ENCODE data around the gene EML3.
"Not testable (repeated sequence)": the region's sequence is repeated elsewhere in the genome, so short reads cannot be mapped to it uniquely, and the experiment has no call there.

The EML3 gene

GRCh38 chr11:62612366-62613290 lies at the start of gene EML3, which contains the start of gene ROM1:
Gene EML3, minus strand, starts transcription at chr11:62612775. Its CDS starts 318 bp downstream, at chr11:62612457.
Gene ROM1, plus strand, starts transcription at chr11:62613257. Its CDS starts 25 bp downstream, at chr11:62613282.
- in situ Hi-C loops (cut with HindIII; ENCODE audit: low sequenced_read_pairs), result no loop called here
- peak within 1 kb of the TSS; percentile 74 for H3K4me3 ChIP-seq (ENCODE audit: low read depth, low read length)
- peak; percentile 78 for TF ChIP-seq CTCF (IDR thresholded peaks at IDR 0.05; ENCODE audit: low read depth, low read length, missing control alignments)
- DNase-seq (ENCODE audit: low read depth), result peak; percentile 29

- in situ Hi-C loops (cut with HindIII; ENCODE audit: low sequenced_read_pairs), result no loop called here
- no peak for DNase-seq (ENCODE audit: low read depth)
- H3K4me3 ChIP-seq (ENCODE audit: low read depth, low read length), result no peak overlapping the region
- TF ChIP-seq CTCF (IDR thresholded peaks at IDR 0.05; ENCODE audit: low read depth, low read length, missing control alignments), result no peak
Observed at GRCh38 chr11:62656796-62657429, 44.3 kb upstream of the EML3 start.

- H3K4me3 ChIP-seq (ENCODE audit: low read depth, low read length), result no peak overlapping the region
- no peak for TF ChIP-seq CTCF (IDR thresholded peaks at IDR 0.05; ENCODE audit: low read depth, low read length, missing control alignments)
- DNase-seq (ENCODE audit: low read depth), result no peak
- in situ Hi-C loops (cut with HindIII; ENCODE audit: low sequenced_read_pairs), result no loop called here
Observed at GRCh38 chr11:62654297-62654696, 41.7 kb upstream of the EML3 start.

GRCh38 chr11:62652161-62653006 lies 39.8 kb upstream of the EML3 start:
- no peak for TF ChIP-seq CTCF (IDR thresholded peaks at IDR 0.05; ENCODE audit: low read depth, low read length, missing control alignments)
- DNase-seq (ENCODE audit: low read depth), result no peak
- in situ Hi-C loops (cut with HindIII; ENCODE audit: low sequenced_read_pairs), result no loop called here
- H3K4me3 ChIP-seq (ENCODE audit: low read depth, low read length), result peak overlapping the region; percentile 96

GRCh38 chr11:62650283-62650682 lies 37.7 kb upstream of the EML3 start:
- H3K4me3 ChIP-seq (ENCODE audit: low read depth, low read length); in situ Hi-C loops (cut with HindIII; ENCODE audit: low sequenced_read_pairs); DNase-seq (ENCODE audit: low read depth): not testable (repeated sequence)

GRCh38 chr11:62649486-62649885 lies 36.9 kb upstream of the EML3 start:
- no peak overlapping the region for H3K4me3 ChIP-seq (ENCODE audit: low read depth, low read length)
- DNase-seq (ENCODE audit: low read depth), result no peak
- TF ChIP-seq CTCF (IDR thresholded peaks at IDR 0.05; ENCODE audit: low read depth, low read length, missing control alignments), result no peak
- in situ Hi-C loops (cut with HindIII; ENCODE audit: low sequenced_read_pairs), result no loop called here
